Umbilical cord (tissue), 2 donors: Measurements from ENCODE around the gene PRR22. TPM values are rescaled to one million over a fixed set of nuclear protein-coding genes. Genes with fewer than 3 reads are reported as not detected.
"Not testable (repeated sequence)": the region's sequence is repeated elsewhere in the genome, so short reads cannot be mapped to it uniquely, and the experiment has no call there.

ENCODE experiments used
- DNase-seq: peaks from one replicate; pipeline ENCODE4 v3.0.0-alpha.2; 2015; ENCODE audit warnings: low spot score
- total RNA-seq: library from RNA; depleted of rRNA; stranded (reverse); fragments of >200 nt; gene quantifications from one replicate; pipeline ENCODE4 v1.2.3, GENCODE V29; 2014; ENCODE audit warnings: low replicate concordance; ENCODE audit not compliant: insufficient read depth

Gene PRR22
- total RNA-seq, 1 donor from 2014 or later: 3.4 TPM

- no peak for DNase-seq
Measured at GRCh38 chr19:5792224-5792623, 7.7 kb upstream of the PRR22 start.

- DNase-seq: peak; percentile 99
Measured at GRCh38 chr19:5790559-5791520, 6.3 kb upstream of the PRR22 start, which contains the start of gene DUS3L. DUS3L (minus strand) TSS chr19:5791163; CDS start chr19:5791141, 22 bp downstream.

- no peak for DNase-seq
Measured at GRCh38 chr19:5789886-5790558, 5.5 kb upstream of the PRR22 start.

GRCh38 chr19:5789351-5789761, 4.8 kb upstream of the PRR22 start:
- no peak for DNase-seq

- DNase-seq: no peak
Measured at GRCh38 chr19:5788422-5788821, 3.9 kb upstream of the PRR22 start.

GRCh38 chr19:5787409-5788182, 3.0 kb upstream of the PRR22 start:
- no peak for DNase-seq

GRCh38 chr19:5786593-5787408, 2.3 kb upstream of the PRR22 start:
- DNase-seq: no peak

- DNase-seq: no peak
Measured at GRCh38 chr19:5785423-5785822, 877 bp upstream of the PRR22 start.

- no peak for DNase-seq
Measured at GRCh38 chr19:5782945-5783919, 1.3 kb downstream of the PRR22 start.

GRCh38 chr19:5782322-5782721, 2.2 kb downstream of the PRR22 start:
- no peak for DNase-seq

GRCh38 chr19:5780916-5781315, 3.6 kb downstream of the PRR22 start:
- DNase-seq: not testable (repeated sequence)

- no peak for DNase-seq
Measured at GRCh38 chr19:5778402-5778801, 6.1 kb downstream of the PRR22 start.

- no peak for DNase-seq
Measured at GRCh38 chr19:5775668-5776309, 8.8 kb downstream of the PRR22 start.

- no peak for DNase-seq
Measured at GRCh38 chr19:5774921-5775320, 9.6 kb downstream of the PRR22 start.

GRCh38 chr19:5773276-5773675, 11.3 kb downstream of the PRR22 start:
- no peak for DNase-seq

GRCh38 chr19:5772416-5772815, 12.1 kb downstream of the PRR22 start:
- DNase-seq: no peak

GRCh38 chr19:5767949-5768348, 16.6 kb downstream of the PRR22 start:
- DNase-seq: no peak

- no peak for DNase-seq
Measured at GRCh38 chr19:5765220-5765619, 19.3 kb downstream of the PRR22 start.

GRCh38 chr19:5762608-5763217, 21.8 kb downstream of the PRR22 start:
- DNase-seq: no peak
